Stimulated activated CD4-positive, alpha-beta T cell treated with anti-CD3 and anti-CD28 coated beads, TNF-alpha, amount 100 ng/mL, for 1 hour (primary cell): Measurements from ENCODE around the gene THOC6.
"Not testable (repeated sequence)": the region's sequence is repeated elsewhere in the genome, so short reads cannot be mapped to it uniquely, and the experiment has no call there.

ENCODE experiments used
- DNase-seq, 3 donors: peaks; one replicate each; pipeline ENCODE4 v3.0.0-alpha.2; 2020; ENCODE audit warnings: low read depth in 3 of 3, low spot score in 1 of 3

The THOC6 gene

DNA sequence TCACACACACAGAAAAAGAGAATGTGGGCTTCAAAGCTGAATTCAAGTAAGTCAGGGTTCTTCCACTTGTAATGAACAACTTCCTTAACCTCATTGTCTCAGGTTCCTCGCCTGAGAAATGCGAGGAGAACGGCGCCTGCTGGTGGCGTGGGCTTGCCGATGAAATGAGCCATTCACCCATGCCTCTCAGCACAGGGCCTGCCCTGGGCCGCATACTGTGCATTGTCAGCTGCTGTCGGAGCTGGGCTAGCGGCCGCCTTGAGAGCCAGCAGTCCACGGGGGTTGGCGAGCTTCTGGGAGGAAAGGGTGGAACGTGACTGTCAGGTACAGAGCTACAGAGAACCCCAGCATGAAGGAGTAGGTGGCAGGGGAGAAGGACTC lies 29.5 kb downstream of the THOC6 start:
- DNase-seq: not testable (repeated sequence)

GRCh38 chr16:3054965-3055733 lies 31.3 kb downstream of the THOC6 start:
- no peak for DNase-seq

- not testable (repeated sequence) for DNase-seq
Observed at GRCh38 chr16:3055734-3056115, 31.9 kb downstream of the THOC6 start.

DNA sequence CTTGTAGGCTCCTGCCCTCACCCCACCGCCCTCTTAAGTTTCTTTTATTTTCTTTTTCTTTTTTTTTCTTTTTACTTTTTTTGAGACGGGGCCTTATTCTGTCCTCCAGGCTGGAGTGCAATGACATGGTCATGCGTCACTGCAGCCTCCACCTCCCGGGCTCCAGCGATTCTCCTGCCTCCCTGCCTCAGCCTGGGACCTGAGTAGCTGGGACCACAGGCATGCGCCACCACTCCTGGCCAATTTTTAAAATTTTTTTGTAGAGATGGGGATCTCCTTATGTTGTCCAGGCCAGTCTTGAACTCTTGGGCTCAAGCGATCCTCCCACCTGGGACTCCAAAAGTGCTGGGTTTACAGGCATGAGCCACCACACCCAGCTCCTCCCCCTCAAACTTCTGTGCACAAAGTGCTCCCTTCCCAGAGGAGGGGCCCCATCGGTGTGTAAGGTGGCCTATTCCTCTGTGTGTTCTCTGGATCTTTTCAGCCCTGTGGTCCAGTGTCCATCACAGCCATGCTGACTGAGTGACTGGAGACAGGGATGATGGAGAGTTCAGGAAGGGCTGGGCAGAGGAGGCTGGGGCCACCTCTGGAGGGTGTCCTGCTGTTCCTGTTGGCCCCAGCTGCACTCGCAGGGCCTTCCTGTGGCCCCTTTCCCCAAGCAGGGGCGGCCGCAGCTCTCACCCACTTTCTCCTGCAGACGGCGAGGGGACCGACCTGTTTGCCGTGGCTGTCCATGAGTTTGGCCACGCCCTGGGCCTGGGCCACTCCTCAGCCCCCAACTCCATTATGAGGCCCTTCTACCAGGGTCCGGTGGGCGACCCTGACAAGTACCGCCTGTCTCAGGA lies 32.7 kb downstream of the THOC6 start:
- no peak for DNase-seq

- no peak for DNase-seq
Observed at GRCh38 chr16:3057181-3058138, 33.6 kb downstream of the THOC6 start.

DNA sequence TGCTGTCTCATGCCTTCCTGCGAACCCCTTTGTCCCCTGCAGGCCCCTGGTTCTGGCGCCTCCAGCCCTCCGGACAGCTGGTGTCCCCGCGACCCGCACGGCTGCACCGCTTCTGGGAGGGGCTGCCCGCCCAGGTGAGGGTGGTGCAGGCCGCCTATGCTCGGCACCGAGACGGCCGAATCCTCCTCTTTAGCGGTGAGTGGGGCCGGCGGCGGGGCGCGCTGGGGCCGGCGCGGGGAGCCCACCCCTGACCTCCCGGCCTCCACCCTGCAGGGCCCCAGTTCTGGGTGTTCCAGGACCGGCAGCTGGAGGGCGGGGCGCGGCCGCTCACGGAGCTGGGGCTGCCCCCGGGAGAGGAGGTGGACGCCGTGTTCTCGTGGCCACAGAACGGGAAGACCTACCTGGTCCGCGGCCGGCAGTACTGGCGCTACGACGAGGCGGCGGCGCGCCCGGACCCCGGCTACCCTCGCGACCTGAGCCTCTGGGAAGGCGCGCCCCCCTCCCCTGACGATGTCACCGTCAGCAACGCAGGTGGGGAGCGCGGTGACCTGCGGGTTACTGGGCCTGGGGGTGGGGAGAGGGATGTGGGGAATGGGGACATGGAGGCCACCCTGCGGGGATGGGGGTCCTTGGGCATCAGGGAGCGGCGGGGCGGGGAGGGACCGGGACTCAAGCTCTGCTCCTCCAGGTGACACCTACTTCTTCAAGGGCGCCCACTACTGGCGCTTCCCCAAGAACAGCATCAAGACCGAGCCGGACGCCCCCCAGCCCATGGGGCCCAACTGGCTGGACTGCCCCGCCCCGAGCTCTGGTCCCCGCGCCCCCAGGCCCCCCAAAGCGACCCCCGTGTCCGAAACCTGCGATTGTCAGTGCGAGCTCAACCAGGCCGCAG lies 34.5 kb downstream of the THOC6 start:
- peak in 1 of 3 donors; percentile 28 for DNase-seq

DNA sequence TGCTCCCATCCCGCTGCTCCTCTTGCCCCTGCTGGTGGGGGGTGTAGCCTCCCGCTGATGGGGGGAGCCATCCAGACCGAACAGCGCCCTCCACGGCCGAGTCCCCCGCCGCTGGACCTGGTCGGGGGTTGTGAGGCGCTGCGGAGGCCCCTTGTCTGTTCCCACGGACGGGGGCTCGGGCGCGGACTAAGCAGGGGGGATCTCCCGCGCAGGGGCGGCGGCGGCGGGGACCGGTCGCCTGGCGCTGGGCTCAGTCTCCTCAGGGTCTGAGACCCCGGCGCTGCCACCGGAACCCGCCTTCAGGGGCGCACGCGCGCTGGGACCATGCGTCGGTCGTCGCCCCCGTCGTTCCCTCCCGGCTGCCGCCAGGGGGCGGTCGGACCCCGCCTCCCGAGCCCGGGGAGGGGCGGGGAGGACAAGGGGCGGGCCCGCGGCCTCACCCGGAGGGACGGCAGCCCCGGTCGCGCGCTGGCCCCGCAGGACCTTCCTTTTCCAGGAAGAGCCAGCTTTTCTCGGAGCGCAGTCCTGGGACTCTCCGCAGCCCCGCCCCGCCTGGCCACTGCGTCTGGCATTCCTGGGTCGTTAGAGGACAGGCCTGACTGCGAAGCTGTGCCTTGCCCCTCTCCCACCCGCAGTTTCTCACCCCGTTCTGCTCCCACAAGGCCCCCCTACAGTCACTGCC lies 35.3 kb downstream of the THOC6 start:
- DNase-seq: peak; percentile 67 to 82 (median 81)

GRCh38 chr16:3059723-3060242 lies 35.9 kb downstream of the THOC6 start:
- DNase-seq: no peak

DNA sequence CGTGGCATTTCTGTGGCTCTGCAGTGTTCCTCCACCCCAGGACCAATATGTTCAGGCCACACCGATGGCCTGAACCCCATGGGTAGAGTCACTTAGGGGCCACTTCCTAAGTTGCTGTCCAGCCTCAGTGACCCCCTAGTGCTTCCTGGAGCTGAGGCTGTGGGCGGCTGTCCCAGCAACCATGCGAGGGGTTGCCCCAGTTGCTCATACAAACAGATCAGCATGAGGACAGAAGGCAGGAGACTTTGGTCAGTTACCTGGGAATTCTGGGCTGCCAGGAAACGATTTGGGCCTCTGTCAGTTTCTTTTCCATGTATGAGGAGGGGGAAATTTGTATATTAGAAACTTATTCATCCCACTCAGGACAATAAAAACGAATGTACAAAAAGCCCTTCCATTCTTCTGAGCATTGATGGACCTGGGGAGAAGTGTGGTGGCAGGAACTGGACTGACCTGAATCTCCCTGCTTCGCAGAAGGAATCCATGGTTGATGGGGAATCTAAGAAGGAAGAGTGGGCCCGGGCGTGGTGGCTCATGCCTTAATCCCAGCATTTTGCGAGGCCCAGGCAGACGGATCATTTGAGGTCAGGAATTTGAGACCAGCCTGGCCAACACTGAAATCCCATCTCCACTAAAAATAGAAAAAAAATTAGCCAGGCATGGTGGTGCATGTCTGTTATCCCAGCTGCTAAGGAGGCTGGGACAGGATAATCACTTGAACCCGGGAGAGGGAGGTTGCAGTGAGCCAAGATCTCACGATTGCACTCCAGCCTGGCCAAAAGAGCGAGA lies 36.7 kb downstream of the THOC6 start:
- DNase-seq: no peak

GRCh38 chr16:3062553-3062952 lies 38.7 kb downstream of the THOC6 start:
- no peak for DNase-seq

DNA sequence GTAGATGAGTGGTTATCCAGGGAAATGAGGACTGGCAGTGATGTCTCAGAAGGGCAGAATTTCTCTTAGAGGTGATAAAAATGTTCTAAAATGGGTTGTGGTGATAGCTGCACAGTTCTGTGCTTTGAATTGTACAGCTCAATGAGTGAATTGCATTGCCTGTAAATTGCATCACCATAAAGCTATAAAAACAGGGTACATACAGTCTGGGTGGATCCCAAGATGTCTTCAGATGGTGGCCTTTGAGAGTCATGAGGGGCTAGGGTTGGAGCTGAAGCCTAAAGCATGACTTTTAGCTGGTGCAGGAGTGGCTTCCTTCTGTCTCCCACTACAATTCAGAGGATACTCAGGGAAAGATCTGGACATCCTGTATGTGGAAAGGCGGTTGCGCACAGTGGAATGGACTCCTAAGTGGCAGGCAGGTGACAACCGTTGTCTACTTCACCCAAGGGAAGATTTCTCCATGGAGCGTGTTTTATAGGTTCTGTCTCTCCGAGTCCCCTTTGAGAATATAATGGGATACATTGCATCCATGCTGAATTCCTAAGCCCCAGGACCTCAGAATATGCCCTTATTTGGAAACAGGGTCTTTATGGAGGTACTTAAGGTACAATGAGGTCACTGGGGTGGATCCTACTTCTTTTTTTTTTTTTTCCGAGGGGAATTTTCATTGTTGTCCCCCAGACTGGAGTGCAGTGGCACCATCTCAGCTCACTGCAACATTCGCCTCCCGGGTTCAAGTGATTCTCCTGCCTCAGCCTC lies 40.0 kb downstream of the THOC6 start:
- DNase-seq: no peak

- peak; percentile 38 to 53 (median 48) for DNase-seq
Observed at GRCh38 chr16:3065069-3065741, 41.4 kb downstream of the THOC6 start, which contains the start of gene IL32. IL32 (plus strand) TSS chr16:3065640; CDS start chr16:3065812, 172 bp downstream.

- no peak for DNase-seq
Observed at GRCh38 chr16:3065742-3066439, 42.1 kb downstream of the THOC6 start.

DNA sequence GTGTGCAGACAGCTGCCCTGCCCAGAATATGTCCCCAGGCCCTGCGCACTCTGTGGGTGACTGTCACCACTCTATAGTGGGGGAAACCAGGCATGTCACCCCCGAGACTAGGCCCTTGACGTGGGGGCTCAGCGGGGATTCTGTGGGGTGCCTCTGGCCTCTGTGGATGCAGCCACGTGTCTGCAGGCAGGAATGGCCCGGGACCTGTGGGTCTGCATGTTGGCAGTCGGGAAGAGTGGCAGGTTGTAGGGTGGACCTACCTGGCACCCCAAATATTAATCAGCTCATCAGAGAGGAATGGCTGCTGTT lies 42.6 kb downstream of the THOC6 start:
- no peak for DNase-seq

DNA sequence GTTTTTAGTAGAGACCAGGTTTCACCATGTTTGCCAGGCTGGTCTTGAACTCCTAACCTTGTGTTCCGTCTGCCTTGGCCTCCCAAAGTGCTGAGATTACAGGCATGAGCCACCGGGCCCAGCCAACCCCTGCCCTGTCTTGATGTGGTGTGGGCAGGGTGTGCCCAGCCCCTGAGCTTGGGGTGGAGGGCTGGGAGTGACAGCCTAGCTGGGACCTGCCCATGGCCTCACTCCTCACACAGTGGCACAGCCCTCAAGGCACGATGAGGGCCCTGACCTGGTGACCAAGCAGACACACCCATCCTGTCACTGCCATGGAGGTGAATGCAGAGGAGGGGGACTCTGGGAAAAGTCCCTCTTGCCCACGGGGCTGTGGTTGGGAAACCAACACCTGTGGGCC lies 44.7 kb downstream of the THOC6 start:
- no peak for DNase-seq

DNA sequence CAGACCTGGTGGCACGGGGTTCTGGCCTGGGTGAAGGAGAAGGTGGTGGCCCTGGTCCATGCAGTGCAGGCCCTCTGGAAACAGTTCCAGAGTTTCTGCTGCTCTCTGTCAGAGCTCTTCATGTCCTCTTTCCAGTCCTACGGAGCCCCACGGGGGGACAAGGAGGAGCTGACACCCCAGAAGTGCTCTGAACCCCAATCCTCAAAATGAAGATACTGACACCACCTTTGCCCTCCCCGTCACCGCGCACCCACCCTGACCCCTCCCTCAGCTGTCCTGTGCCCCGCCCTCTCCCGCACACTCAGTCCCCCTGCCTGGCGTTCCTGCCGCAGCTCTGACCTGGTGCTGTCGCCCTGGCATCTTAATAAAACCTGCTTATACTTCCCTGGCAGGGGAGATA lies 45.3 kb downstream of the THOC6 start:
- DNase-seq: not testable (repeated sequence)

GRCh38 chr16:3070608-3071111 lies 46.8 kb downstream of the THOC6 start:
- DNase-seq: no peak
